ENCODE results near the gene C2orf78. TPM values are rescaled to one million over a fixed set of nuclear protein-coding genes. Genes with fewer than 3 reads are reported as not detected.

C2orf78 gene
- total and polyA plus RNA-seq, 9 of the 15 experiments (the other 6 are each of a cell fraction or from before 2014, with no cell fraction given): 0.04 to 0.28 (median 0.20) TPM

DNA sequence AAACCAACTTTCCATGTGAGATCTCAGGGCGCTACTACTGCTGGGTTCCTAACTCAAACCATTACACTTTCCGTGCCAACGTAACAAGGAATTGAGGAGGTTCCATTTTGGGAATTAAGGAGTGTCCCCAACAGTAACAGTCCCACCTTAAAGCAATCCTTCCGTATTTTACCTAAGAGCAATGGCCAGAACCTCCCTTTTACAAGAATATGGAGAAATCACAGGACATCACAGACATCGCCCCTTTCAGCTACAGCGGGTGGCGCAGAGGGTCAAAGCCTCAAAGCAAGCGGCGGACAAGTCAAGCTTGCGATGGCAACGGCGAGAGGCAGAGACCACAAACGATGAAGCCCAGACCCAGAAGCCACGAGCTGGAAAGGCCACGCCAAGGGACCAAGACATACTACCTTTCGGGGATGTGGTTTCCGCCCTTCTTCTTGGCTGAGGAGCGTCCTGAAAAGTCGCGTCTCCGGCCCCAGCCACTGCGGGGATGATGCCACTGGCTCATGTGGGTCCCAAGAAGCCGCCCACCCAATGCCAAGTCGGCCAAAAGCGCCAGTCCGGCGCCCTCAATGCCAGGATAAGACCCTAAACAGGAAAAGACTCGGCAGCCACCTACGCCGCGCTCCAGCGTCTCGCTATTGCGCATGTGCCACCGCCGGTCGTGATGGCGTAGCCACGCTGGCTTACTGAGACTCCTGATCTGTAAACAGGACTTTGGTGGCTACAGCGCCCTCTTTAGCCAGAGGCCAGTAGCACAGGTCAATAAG is 4.3 kb upstream of the C2orf78 start, which contains the start of gene DUSP11 (continued):
- TF ChIP-seq, protein P1, sequence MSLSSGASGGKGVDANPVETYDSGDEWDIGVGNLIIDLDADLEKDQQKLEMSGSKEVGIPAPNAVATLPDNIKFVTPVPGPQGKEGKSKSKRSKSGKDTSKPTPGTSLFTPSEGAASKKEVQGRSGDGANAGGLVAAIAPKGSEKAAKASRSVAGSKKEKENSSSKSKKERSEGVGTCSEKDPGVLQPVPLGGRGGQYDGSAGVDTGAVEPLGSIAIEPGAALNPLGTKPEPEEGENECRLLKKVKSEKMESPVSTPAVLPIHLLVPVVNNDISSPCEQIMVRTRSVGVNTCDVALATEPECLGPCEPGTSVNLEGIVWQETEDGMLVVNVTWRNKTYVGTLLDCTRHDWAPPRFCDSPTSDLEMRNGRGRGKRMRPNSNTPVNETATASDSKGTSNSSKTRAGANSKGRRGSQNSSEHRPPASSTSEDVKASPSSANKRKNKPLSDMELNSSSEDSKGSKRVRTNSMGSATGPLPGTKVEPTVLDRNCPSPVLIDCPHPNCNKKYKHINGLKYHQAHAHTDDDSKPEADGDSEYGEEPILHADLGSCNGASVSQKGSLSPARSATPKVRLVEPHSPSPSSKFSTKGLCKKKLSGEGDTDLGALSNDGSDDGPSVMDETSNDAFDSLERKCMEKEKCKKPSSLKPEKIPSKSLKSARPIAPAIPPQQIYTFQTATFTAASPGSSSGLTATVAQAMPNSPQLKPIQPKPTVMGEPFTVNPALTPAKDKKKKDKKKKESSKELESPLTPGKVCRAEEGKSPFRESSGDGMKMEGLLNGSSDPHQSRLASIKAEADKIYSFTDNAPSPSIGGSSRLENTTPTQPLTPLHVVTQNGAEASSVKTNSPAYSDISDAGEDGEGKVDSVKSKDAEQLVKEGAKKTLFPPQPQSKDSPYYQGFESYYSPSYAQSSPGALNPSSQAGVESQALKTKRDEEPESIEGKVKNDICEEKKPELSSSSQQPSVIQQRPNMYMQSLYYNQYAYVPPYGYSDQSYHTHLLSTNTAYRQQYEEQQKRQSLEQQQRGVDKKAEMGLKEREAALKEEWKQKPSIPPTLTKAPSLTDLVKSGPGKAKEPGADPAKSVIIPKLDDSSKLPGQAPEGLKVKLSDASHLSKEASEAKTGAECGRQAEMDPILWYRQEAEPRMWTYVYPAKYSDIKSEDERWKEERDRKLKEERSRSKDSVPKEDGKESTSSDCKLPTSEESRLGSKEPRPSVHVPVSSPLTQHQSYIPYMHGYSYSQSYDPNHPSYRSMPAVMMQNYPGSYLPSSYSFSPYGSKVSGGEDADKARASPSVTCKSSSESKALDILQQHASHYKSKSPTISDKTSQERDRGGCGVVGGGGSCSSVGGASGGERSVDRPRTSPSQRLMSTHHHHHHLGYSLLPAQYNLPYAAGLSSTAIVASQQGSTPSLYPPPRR (CRISPR knock-in tag; IDR thresholded peaks at IDR 0.05; ENCODE audit: borderline replicate concordance): no peak
- TF ChIP-seq, protein P2, sequence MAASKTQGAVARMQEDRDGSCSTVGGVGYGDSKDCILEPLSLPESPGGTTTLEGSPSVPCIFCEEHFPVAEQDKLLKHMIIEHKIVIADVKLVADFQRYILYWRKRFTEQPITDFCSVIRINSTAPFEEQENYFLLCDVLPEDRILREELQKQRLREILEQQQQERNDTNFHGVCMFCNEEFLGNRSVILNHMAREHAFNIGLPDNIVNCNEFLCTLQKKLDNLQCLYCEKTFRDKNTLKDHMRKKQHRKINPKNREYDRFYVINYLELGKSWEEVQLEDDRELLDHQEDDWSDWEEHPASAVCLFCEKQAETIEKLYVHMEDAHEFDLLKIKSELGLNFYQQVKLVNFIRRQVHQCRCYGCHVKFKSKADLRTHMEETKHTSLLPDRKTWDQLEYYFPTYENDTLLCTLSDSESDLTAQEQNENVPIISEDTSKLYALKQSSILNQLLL (CRISPR knock-in tag; IDR thresholded peaks at IDR 0.05; ENCODE audit: borderline replicate concordance): no peak
- TF ChIP-seq CBX3 (IDR thresholded peaks at IDR 0.05; ENCODE audit: borderline replicate concordance in 1 of 2, low read length in 2 of 2) (0 out of 3 replicates have a peak, but pooled peaks of 1 of the 2 experiments have one; percentile 45), FOXK1 (CRISPR knock-in tag; IDR thresholded peaks at IDR 0.05; ENCODE audit: borderline replicate concordance) (peak; percentile 94; the same call in 1 of the 2 replicates), ETV6 (IDR thresholded peaks at IDR 0.05; ENCODE audit: borderline replicate concordance in 1 of 2, low read depth in 2 of 2, low read length in 1 of 2) (no peak), ETV6 (CRISPR knock-in tag; IDR thresholded peaks at IDR 0.05; ENCODE audit: borderline replicate concordance) (no peak), PTRF (tag; IDR thresholded peaks at IDR 0.05) (no peak), TAF15 (IDR thresholded peaks at IDR 0.05; ENCODE audit: low read depth, low read length) (0 out of 2 replicates have a peak, but pooled peaks have one; percentile 39), CHD4 (IDR thresholded peaks at IDR 0.05; ENCODE audit: insufficient read depth, insufficient replicate concordance, low read depth, low read length, poor library complexity, severe bottlenecking) (no peak), HCFC1 (IDR thresholded peaks at IDR 0.05; ENCODE audit: low read depth, low read length) (peak; percentile 54), ZNF217 (CRISPR knock-in tag; IDR thresholded peaks at IDR 0.05) (no peak), YY1 (IDR thresholded peaks at IDR 0.05; ENCODE audit: borderline replicate concordance in 1 of 3, control insufficient read depth in 1 of 3, extremely low read depth in 1 of 3, insufficient read depth in 3 of 3, insufficient read length in 1 of 3, insufficient replicate concordance in 2 of 3, low read depth in 1 of 3, low read length in 2 of 3) (peak in 2 of 3 experiments; percentile 74 to 85), RAD21 (CRISPR knock-in tag; conservative IDR thresholded peaks at IDR 0.05 in 1 of 2, IDR thresholded peaks at IDR 0.05 in 1 of 2) (peak; percentile 48 to 64; a peak in 3 of 4 replicates), KAT7 (CRISPR knock-in tag; IDR thresholded peaks at IDR 0.05; ENCODE audit: borderline replicate concordance) (no peak)
- TF ChIP-seq, protein P3, sequence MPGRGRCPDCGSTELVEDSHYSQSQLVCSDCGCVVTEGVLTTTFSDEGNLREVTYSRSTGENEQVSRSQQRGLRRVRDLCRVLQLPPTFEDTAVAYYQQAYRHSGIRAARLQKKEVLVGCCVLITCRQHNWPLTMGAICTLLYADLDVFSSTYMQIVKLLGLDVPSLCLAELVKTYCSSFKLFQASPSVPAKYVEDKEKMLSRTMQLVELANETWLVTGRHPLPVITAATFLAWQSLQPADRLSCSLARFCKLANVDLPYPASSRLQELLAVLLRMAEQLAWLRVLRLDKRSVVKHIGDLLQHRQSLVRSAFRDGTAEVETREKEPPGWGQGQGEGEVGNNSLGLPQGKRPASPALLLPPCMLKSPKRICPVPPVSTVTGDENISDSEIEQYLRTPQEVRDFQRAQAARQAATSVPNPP (IDR thresholded peaks at IDR 0.05; ENCODE audit: borderline replicate concordance, insufficient read depth, insufficient read length): no peak
